ENCODE data around the gene GEMIN7. TPM values are rescaled to one million over a fixed set of nuclear protein-coding genes. Genes with fewer than 3 reads are reported as not detected.

GEMIN7 gene, protein sequence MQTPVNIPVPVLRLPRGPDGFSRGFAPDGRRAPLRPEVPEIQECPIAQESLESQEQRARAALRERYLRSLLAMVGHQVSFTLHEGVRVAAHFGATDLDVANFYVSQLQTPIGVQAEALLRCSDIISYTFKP
- total RNA-seq, result 11.5 and 21.7 TPM in 2 replicates

DNA sequence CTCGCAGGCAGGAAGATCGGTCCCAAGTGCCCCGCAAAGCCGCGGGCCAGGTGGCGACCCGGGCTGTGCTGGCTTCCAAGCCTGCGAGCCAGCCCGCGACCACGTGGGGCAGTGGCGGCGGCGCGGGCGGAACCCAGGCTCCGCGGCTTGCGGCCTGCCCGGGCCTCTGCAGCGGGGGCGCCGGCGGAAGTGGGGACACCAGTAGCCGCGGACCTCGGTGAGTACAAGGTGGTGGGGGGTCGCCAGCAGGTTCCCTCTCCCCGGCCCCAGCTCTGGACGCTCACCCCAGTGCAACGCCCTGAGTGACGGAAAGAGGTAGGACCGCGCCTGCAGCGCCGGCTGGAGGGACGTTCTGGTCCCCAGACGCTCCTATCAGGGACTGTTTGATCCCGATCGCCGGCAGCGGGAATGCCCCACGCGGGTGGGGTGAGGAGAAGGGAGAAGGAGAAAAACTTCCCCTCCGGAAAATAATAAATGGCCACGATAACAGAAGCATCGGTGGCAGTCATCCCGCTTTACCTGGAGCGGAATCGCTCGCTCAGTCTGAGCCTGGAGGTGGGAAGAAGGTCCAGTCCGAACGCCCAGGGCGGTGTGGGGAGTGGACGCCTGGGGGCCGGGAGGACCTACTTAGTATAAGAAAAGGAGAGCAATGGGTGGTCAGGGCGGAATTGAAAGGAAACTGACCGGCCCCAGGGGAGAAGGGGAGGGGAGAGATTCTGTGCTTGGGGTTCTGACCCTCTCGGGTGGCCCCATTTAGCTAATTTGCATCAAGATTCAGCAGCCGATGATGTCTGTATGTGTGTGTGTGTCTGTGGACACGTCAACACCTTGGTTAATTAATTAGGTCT is at the start of gene GEMIN7:
Gene GEMIN7 (plus strand): TSS at position 198 of the 848 bp plus-strand sequence. CDS start 10,855 bp downstream, outside the sequence.

DNA sequence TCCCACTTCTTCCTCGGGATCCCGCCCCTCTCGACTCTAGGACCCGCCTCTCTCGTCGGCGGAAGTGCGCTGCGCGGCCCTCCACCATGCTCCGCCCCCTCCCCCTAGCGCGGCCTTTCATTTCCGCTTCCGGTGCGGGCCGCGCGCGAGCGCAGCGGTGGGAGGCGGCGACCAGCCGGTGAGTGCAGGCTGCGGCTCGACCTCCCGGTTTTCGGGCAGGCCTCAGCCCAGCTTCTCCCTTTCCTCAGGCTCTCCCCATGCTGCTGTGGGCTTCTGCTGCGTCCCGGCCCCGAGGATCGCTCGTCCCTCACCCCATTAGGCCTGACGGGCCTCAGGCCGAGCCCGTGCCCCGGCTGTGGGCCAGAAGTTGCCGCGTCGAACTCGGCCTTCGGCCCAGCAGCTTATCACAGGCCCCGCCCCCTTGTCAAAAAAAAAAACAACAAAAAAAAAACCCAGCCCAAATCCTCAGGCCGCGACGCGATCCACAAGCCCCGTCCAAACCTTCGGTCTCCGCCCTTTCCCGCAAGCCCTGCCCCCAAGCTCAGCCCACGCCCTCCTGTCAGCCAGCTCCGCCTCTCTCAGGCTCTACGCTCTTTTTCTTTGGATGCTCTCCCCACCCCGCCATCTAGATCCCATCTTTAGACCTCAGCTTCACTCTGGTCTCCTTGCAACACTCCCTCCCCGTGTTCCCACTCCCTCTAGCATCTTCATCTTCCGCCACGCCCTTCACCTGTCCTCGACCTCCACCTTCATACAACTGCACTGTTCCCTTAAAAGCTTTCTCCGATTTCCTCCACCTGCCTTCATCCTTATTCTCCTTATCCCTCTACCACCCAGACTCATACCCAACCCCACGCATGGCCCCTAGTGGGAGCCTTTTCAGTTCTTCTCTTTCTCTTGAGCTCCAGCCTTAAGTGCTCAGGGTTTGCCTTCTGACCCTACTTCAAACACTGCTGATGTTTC is 39.8 kb upstream of the GEMIN7 start, which contains the start of gene CLASRP:
Gene CLASRP (plus strand): TSS at position 115 of the 963 bp plus-strand sequence. CDS start 1,168 bp downstream, outside the sequence.

DNA sequence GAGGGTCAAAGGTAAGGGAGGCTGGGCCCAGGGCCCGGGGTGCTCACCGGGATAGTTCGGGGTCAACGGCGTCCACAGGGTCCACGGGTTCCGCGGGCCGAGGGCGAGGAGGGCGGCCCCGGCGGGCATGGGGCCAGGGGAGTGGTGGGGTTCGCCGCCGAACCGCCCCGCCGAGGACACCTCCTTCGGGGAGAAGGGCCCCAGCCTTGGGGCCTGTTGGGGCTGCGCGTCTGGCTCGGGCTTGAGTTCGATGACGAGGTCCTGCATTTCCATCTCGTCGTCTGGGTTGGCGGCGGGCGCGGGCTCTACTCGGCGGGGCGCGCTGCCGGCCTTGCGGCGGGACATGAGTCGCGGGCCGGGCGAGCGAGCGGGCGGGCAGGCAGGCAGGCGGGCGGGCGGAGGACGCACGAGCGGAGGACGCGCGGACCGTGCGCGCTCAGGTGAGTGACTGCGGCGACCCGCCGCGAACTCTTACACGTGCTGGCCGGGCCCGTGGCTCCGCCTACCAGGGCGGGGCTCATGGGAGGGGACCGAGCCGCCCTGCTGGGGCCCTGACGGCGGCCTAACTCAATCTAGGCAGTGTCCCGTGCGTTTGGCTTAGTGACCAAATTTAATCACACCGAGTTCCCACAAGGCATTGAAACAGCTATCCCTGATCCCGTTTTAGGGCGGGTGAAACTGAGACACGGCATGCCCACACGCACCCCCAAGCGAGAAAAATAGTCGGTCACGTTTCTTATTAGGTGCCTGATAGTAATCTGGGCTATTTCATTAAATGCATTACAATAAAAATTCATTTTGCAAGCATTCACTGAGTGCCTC is 2.8 kb upstream of the GEMIN7 start, which contains the start of gene ZNF296:
Gene ZNF296 (minus strand): TSS at position 450 of the 822 bp plus-strand sequence. CDS start 105 bp downstream, at position 345.

GRCh38 chr19:45092747-45093678 is 14.0 kb downstream of the GEMIN7 start, which contains the start of gene PPP1R37:
Gene PPP1R37, plus strand, starts transcription at chr19:45093179. Its CDS starts 147 bp downstream, at chr19:45093326.

Other genes starting within 250 kb of the GEMIN7 start
- 85.9 and 97.6 TPM in 2 replicates for gene NECTIN2, start 233.0 kb upstream of the GEMIN7 start, total RNA-seq
- 32.3 and 45.9 TPM in 2 replicates for gene TOMM40, start 188.0 kb upstream of the GEMIN7 start, total RNA-seq
- 2.0 and 165 TPM in 2 replicates for gene APOE, start 173.5 kb upstream of the GEMIN7 start, total RNA-seq
- 2.4 TPM in 1 of 2 replicates, not detected in the other for gene APOC1, start 164.7 kb upstream of the GEMIN7 start, total RNA-seq
- gene APOC4, start 137.0 kb upstream of the GEMIN7 start, total RNA-seq, result not detected in 2 replicates
- gene APOC2, start 133.2 kb upstream of the GEMIN7 start, total RNA-seq, result not detected in 2 replicates
- 52.5 and 95.7 TPM in 2 replicates for gene CLPTM1, start 123.9 kb upstream of the GEMIN7 start, total RNA-seq
- 6.1 and 16.4 TPM in 2 replicates for gene RELB, start 77.8 kb upstream of the GEMIN7 start, total RNA-seq
- 14.0 and 18.0 TPM in 2 replicates for gene CLASRP, start 40.2 kb upstream of the GEMIN7 start, total RNA-seq
- gene ZNF296, start 2.8 kb upstream of the GEMIN7 start, total RNA-seq, result 0.07 and 0.17 TPM in 2 replicates
- gene PPP1R37, start 13.9 kb downstream of the GEMIN7 start, total RNA-seq, result 28.2 and 30.7 TPM in 2 replicates
- 0.07 and 0.26 TPM in 2 replicates for gene NKPD1, start 81.7 kb downstream of the GEMIN7 start, total RNA-seq
- gene TRAPPC6A, start 99.0 kb downstream of the GEMIN7 start, total RNA-seq, result 4.7 and 5.6 TPM in 2 replicates
- gene BLOC1S3, start 99.5 kb downstream of the GEMIN7 start, total RNA-seq, result 4.4 and 5.9 TPM in 2 replicates
- gene EXOC3L2, start 166.1 kb downstream of the GEMIN7 start, total RNA-seq, result 0.10 and 0.13 TPM in 2 replicates
- gene MARK4, start 172.0 kb downstream of the GEMIN7 start, total RNA-seq, result 19.9 and 35.3 TPM in 2 replicates
- gene CKM, start 243.6 kb downstream of the GEMIN7 start, total RNA-seq, result not detected in 2 replicates